Cardiac muscle cell (in vitro differentiated cells and primary cell): ENCODE data around the gene KLF16. TPM values are rescaled to one million over a fixed set of nuclear protein-coding genes. Genes with fewer than 3 reads are reported as not detected.

Experiments
- DNase-seq, 2 donors: peaks; one replicate each; pipeline versions ENCODE4 v3.0.0 to v3.0.0-alpha.2; 2010 to 2017; ENCODE audit warnings: low read depth in 1 of 2, low spot score in 1 of 2
- H3K27ac ChIP-seq: fragments of 200-600 bp; sonication (generic); 2 replicates; pipeline ENCODE4 v1.5.1; 2016
- H3K27me3 ChIP-seq: fragments of 200-600 bp; sonication (generic); 2 replicates; pipeline ENCODE4 v1.6.0; 2016; ENCODE audit warnings: control low read depth
- H3K36me3 ChIP-seq: fragments of 200-600 bp; sonication (generic); 2 replicates; pipeline ENCODE4 v1.5.1; 2016; ENCODE audit warnings: control low read depth
- H3K4me1 ChIP-seq: fragments of 200-600 bp; sonication (generic); 2 replicates; pipeline ENCODE4 v1.8.1; 2017; ENCODE audit warnings: low read depth, mild to moderate bottlenecking, mixed run types
- H3K4me3 ChIP-seq: fragments of 200-600 bp; sonication (generic); 2 replicates; pipeline ENCODE4 v1.5.1; 2016; ENCODE audit warnings: mild to moderate bottlenecking
- H3K9me3 ChIP-seq: fragments of 200-600 bp; sonication (generic); 2 replicates; pipeline ENCODE4 v1.5.1; 2017; ENCODE audit warnings: low read depth, mild to moderate bottlenecking, control low read depth
- polyA plus RNA-seq: library from polyadenylated mRNA; unstranded; fragments of >200 nt; fragmentation: Nextera tagmentation; extraction: Ambion mirVana; gene quantifications from 2 replicates; pipeline ENCODE4 v1.2.1, GENCODE V29; 2016
- total RNA-seq: library from RNA; depleted of rRNA; stranded (reverse); fragments of >200 nt; gene quantifications from 2 replicates; pipeline ENCODE4 v1.2.3, GENCODE V29; 2016
- TF ChIP-seq, protein P1 (sequence below): IDR thresholded peaks from 2 replicates; pipeline ENCODE4 v1.5.1; 2012; ENCODE audit warnings: low read depth, mild to moderate bottlenecking, low read length

KLF16 gene
- total and polyA plus RNA-seq, 2 experiments from 2014 or later: 9.1 to 9.3 TPM

DNA sequence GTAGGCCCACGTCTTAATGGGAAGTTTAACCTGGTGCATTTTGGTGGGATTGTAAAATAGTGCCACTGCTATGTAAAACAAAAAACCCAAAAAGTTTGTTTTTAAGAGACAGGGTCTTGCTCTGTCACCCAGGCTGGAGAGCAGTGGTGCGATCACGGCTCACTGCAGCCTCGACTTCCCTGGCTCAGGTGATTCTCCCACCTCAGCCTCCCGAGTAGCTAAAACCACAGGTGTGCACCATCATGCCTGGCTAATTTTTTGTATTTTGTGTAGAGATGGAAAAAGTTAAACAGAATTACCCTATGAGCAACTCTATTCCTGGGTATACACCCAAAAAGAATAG lies 14.3 kb downstream of the KLF16 start:
- no peak for DNase-seq
- no peaks in the 10 kb centered on the region for H3K36me3 ChIP-seq
- H3K27ac ChIP-seq: no peak overlapping the region
- H3K4me3 ChIP-seq: no peak overlapping the region
- H3K9me3 ChIP-seq: no peaks in the 10 kb centered on the region
- TF ChIP-seq, protein P1, sequence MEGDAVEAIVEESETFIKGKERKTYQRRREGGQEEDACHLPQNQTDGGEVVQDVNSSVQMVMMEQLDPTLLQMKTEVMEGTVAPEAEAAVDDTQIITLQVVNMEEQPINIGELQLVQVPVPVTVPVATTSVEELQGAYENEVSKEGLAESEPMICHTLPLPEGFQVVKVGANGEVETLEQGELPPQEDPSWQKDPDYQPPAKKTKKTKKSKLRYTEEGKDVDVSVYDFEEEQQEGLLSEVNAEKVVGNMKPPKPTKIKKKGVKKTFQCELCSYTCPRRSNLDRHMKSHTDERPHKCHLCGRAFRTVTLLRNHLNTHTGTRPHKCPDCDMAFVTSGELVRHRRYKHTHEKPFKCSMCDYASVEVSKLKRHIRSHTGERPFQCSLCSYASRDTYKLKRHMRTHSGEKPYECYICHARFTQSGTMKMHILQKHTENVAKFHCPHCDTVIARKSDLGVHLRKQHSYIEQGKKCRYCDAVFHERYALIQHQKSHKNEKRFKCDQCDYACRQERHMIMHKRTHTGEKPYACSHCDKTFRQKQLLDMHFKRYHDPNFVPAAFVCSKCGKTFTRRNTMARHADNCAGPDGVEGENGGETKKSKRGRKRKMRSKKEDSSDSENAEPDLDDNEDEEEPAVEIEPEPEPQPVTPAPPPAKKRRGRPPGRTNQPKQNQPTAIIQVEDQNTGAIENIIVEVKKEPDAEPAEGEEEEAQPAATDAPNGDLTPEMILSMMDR: no peak
- H3K4me1 ChIP-seq: peaks cover 17% of the 10 kb centered on the region
- no peaks in the 10 kb centered on the region for H3K27me3 ChIP-seq

DNA sequence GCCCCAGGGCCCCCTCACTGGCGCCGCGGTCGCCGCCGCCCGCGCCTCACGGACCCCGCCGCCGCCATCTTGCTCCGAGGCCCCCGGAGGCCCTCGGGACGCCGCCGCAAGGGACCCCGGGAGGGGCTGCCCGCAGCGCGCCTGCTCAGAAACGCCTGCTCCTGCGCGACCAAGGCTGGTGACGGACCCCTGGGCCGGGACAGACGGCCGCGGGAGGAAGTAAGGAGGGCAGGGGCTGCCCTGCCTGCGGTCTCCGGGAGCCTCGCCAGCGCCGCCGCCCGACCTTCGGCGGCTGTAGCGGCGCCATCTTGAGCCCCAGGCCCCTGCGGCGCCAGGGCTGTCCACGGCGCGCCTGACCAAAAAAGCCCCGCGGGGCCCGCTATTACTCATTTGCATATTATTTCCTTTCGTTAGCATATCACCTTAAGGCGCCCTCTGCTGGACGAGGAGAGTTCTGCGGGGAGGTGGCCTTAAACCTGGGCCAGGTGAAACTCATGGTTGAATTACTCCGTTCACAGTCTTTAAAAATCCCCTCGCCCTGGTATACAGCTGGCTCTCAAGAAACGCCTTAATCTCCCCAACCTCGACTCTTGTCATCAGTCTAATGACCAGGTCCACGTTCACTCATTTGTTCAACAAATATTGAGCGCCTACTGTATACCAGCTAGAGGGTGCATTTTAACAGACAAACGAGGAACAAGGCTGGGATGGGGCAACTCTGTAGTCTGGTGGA lies 14.8 kb downstream of the KLF16 start, which contains the start of gene REXO1:
Gene REXO1, minus strand, starts transcription at position 85 of the 733 bp plus-strand sequence. CDS start 125 bp downstream, outside the sequence.
- peak within 1 kb of the TSS; percentile 99 for H3K4me3 ChIP-seq
- H3K4me1 ChIP-seq: peaks cover 14% of the 10 kb centered on the region
- H3K27me3 ChIP-seq: no peaks in the 10 kb centered on the region
- DNase-seq: peak; percentile 95
- TF ChIP-seq, protein P1: peak; percentile 93
- no peaks in the 10 kb centered on the region for H3K9me3 ChIP-seq
- no peaks in the 10 kb centered on the region for H3K36me3 ChIP-seq
- peak within 1 kb of the TSS; percentile 100 for H3K27ac ChIP-seq

DNA sequence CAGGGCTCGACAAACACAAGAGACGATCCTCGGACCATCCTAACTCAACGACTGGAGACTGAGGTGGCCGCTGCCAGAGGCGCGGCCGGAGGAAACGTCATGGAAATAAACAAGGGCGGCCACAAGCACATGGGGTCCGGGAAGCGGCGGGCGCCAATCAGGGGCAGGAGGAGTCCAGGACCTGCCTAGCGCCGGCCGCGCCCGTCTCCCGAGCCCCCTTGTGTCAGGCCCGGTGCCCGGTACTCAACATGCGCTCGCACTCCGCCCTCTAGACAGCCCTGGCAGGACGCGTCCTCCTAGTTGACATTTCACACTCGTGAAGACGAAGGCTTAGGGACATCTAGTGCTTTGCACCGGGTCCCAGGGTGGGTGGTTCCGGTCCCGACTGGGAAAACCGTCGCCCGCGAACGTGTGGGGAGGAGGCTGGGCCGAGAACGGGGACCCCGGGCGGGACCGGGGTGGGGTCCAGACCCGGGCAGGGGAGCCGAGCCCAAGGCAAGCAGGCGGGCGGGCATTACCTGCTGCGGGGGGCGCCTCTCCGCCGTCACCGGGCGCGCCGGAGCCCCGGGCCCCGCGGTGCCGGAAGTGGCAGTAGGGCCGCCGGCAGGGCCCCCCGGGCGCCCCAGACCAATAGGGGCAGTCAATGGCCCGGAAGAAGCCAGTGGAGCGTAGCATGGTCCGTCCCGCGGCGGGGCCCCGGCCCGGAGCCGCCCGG lies 15.5 kb downstream of the KLF16 start:
- Histone ChIP-seq H3K27me3 (no peaks in the 10 kb centered on the region), H3K4me3 (peak overlapping the region; percentile 99), H3K4me1 (peaks cover 12% of the 10 kb centered on the region), H3K9me3 (no peaks in the 10 kb centered on the region), H3K27ac (peak overlapping the region; percentile 100), H3K36me3 (no peaks in the 10 kb centered on the region)
- TF ChIP-seq, protein P1: no peak
- peak; percentile 64 to 73 for DNase-seq

DNA sequence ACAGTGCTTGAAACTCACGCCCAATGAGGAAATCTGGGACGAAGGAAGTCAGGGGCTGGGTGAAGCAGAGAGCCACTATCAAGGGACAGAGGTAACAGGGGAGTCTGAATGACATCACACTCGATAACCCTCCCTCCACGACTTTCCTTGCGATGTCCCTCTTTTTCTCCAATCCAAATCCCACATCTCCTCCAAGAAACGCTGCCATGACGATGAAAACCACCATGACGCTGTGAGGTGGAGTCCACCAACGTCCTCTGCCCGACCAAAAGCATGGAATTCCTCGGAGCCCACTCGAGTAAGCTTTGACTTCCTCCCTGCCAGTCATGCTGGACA lies 16.1 kb downstream of the KLF16 start:
- DNase-seq: no peak
- Histone ChIP-seq H3K27me3 (no peaks in the 10 kb centered on the region), H3K36me3 (no peaks in the 10 kb centered on the region), H3K4me1 (peaks cover 12% of the 10 kb centered on the region), H3K4me3 (peak overlapping the region; percentile 99), H3K9me3 (no peaks in the 10 kb centered on the region), H3K27ac (peak overlapping the region; percentile 100)
- TF ChIP-seq, protein P1: no peak

DNA sequence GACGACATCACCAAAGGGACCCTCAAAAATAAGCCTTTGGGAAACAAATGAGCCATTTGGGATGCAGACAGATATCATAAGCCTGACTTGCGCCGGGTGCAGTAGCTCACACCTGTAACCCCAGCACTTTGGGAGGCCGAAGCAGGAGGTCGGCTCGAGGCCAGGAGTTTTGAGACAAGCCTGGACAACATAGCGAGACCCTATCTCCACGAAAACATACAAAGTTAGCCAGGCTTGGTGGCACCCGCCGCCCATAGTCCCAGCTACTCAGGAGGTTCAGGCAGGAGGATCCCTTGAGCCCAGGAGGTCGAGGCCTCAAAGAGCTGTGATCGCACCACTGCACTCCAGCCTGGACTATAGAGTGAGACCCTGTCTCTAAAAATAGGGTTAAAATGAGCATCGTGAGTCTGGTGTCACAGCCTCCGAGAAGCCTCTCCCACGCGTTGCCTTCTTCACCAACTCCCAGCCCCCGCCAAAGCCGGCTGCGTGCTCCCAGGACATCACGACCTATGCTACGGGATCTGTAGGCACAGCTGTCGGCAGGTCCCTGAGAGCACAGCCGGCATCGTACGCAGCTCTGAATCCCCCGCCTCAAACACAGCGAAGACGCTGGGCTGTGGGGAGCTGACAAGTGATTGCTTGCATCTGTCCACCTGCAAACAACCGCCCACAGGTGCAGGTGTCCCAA lies 16.7 kb downstream of the KLF16 start:
- H3K27ac ChIP-seq: no peak overlapping the region
- peak overlapping the region; percentile 99 for H3K4me3 ChIP-seq
- no peaks in the 10 kb centered on the region for H3K9me3 ChIP-seq
- no peaks in the 10 kb centered on the region for H3K36me3 ChIP-seq
- no peaks in the 10 kb centered on the region for H3K27me3 ChIP-seq
- DNase-seq: no peak
- peaks cover 12% of the 10 kb centered on the region for H3K4me1 ChIP-seq
- TF ChIP-seq, protein P1: no peak
